OCI-M1 (cell line): ENCODE data around the gene EIF2B5.
"Not testable (repeated sequence)": the region's sequence is repeated elsewhere in the genome, so short reads cannot be mapped to it uniquely, and the experiment has no call there.

Experiments used
- DNase-seq: peaks from one replicate; lab custom pipeline; 2025; lab: John Stamatoyannopoulos, UW

Gene EIF2B5

DNA sequence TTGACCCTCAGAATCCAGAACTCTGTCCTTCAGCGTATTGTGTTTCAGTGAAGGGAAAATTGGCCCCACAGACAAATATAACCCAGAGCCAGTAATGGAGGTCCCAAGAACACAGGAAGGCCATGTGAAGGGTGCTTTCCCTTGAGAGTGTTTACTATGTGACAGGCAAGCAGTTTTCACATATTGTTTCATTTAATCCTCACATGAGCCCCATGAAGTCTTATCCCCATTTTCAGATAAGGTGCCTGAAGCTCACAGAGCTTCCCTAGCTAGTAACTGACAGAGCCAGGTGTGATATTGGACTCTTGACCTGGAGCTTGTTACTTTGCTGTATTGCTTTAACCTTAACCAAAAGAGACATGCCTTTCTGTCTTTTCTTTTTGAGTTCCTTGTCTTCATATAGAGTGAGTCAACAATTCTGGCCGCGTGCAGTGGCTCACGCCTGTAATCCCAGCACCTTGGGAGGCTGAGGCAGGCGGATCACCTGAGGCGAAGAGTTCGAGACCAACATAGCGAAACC, 10.7 kb downstream of the EIF2B5 start:
- no peak for DNase-seq

- DNase-seq, result no peak
Measured at GRCh38 chr3:184148076-184148475, 12.9 kb downstream of the EIF2B5 start.

- no peak for DNase-seq
Measured at GRCh38 chr3:184149123-184149522, 14.0 kb downstream of the EIF2B5 start.

GRCh38 chr3:184149770-184150169, 14.6 kb downstream of the EIF2B5 start:
- DNase-seq, result not testable (repeated sequence)

DNA sequence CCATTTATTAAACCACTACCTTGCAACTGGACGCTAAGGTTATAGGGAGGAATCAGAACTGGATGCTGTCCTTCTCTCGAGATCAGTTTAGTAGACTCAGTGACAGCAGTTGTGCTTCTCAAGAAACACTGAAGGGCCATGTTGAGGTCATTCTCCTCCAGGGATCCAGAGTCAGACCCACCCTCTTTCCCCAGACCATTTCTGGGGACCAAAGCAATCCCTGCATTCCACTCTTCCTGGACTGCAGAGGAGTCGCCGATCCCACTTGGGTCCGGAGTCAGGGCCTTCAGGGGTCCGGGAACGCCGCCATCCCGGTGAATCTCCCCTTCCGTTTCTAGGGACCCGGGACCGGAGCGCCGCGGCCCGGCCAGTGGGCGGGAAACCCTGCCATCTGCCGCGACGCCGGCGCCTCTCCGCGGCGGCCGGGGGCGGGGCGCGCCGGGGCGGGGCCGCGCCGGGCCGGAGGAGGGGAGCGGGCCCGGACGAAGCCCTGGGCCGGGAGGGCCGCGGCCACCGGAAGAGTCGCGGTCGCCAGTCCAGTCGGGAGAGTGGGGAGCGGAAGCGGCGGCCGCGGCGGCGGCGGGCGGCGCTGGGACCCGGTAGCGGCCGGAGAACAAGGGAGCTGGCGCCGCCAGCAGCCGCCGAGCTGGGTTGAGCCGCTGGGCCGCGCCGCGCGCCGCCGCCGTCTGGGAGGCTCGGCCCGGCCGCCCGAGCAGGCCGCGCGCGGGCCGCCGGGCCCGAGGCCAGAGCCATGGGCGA, 19.9 kb downstream of the EIF2B5 start, which contains the start of gene DVL3:
Gene DVL3 (plus strand): TSS at position 493 of the 759 bp plus-strand sequence. CDS start 259 bp downstream, at position 752.
- peak; percentile 60 for DNase-seq

- peak; percentile 53 for DNase-seq
Measured at GRCh38 chr3:184155644-184156521, 20.7 kb downstream of the EIF2B5 start.

DNA sequence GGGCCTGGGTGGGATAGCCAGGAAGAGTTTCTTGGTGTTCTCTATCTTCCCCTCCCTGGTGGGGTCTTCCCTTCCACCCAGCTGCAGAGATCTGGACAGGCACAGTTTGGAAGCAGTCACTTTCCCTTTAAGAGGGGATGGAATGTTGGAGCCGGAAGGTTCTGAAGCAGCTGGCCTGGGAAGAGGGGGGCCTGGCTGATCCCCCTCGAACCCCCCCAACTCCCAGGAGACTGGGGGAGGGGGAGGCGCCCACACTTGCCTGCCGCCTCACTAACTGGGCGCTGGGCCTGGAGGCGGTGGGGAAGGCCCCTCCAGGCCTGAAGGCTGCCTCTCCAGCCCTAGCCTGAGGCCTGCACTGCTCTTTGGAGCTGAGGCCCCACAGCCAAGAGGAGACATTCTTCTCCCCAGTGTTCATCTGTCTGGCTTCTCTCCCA, 21.4 kb downstream of the EIF2B5 start:
- no peak for DNase-seq

- DNase-seq, result no peak
Measured at GRCh38 chr3:184157206-184157605, 22.0 kb downstream of the EIF2B5 start.

DNA sequence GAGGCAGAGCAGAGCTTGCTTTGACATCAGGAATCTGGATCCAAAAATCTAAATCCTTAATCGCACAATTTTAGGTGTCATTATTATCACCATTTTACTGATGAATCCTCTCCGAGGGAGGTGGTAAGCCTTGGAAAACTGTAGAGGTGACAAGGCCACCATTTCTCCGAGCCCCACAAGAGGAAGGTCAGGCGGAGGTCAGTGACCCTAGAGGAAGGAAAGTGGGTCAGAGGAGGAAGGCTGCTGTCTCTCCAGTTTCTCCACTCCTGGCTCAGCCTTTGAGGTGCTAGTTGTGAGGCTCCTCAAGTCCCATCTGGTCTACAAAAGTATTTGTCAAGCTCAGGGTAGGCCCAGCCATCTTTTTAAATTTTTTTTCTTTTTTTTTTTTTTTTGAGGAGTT, 23.2 kb downstream of the EIF2B5 start:
- DNase-seq, result no peak

DNA sequence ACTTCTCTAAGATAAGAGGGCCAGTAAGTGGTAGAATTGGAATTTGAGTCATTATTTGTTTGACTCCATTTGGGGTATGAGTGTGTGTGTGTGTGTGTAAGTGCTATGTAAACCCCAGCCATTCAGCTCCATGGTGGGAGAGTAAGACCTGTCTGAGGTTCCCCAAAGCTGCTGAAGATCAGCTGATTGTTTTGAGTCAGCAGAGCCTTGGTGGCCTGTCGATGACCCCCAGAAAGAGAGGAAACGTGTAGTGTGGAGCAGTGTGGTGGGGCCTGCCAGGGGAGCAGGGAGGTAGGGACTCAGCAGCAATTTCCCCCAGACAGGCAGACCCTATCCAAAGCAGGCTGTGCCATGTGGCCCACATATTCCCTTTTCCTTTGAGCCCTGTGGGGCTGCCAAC, 25.3 kb downstream of the EIF2B5 start:
- no peak for DNase-seq

DNA sequence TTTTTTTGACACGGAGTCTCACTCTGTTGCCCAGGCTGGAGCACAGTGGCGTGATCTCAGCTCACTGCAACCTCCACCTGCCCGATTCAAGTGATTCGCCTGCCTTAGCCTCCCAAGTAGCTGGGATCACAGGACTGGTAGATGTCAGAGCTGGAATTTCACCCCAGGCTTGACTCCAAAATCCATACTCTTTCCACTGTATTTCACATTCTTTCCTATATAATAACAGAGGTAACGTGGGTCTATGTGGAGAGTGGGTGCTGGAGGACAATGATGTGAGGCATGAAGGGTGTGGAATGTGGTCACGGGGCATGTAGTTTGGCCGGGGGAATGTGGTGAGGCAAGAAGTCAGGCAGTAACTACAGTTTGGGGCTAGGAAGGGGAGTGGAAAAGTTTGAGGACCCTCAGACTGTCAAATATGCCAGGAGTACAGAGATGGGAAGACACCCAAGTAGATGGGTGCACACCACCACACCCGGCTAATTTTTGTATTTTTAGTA, 27.5 kb downstream of the EIF2B5 start:
- DNase-seq, result not testable (repeated sequence)

DNA sequence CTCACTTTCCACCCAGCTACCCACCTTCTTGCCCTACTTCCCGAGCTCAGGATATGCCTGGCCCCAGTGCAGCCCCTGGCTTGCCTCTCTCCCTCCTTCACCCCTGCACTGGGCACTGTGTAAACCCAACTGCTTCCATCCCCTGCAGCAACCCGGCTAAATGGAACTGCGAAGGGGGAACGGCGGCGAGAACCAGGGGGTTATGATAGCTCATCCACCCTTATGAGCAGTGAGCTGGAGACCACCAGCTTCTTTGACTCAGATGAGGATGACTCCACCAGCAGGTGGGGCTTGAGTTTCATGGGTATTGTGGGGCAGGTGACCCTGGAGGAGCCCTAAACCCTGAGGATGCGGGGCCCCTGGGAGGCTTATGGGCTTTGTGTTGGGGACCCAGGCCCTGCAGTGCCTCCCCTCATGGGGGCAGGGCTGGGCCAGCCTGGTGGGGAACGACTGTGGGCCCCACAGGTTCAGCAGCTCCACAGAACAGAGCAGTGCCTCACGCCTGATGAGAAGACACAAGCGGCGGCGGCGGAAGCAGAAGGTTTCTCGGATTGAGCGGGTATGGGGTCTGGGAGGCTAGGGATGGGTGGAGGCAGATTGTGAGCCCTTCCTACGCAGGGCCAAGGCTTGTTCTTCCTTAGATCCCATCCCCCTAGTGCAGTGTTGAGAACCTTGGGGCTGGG, 29.6 kb downstream of the EIF2B5 start:
- no peak for DNase-seq

DNA sequence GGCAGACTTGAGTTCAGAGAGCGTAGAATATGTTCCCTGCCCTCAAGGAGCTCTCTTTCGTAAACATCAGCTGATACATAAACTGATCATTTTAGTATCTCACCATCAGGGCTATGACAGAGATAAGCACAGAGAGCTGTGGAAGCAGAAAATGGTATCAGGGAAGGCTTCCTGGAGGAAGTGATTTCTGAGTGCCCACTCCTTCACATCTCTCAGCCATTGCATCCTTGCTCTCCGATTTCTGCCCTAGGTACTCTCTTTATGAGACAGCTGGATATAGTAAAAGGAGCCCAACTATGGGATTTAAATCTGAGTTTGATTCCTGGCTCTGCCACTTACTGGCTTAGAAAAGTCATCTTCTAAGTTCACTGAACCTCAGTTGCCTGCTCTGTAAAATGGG, 30.4 kb downstream of the EIF2B5 start:
- DNase-seq, result no peak

DNA sequence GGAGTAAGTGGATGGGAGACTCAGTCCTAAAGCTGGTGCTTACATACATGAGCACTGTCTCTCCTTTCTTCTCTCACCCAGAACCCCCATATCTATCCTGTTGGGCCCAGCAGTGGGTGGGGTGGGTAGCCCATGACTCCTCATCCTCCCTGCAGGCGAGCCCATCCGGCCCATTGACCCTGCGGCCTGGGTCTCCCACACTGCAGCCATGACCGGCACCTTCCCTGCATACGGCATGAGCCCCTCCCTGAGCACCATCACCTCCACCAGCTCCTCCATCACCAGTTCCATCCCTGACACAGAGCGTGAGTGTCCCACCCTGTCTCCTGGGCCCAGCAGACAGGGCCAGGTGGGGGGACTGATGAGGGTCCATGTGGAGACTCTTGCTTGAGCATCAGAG, 31.5 kb downstream of the EIF2B5 start:
- no peak for DNase-seq

DNA sequence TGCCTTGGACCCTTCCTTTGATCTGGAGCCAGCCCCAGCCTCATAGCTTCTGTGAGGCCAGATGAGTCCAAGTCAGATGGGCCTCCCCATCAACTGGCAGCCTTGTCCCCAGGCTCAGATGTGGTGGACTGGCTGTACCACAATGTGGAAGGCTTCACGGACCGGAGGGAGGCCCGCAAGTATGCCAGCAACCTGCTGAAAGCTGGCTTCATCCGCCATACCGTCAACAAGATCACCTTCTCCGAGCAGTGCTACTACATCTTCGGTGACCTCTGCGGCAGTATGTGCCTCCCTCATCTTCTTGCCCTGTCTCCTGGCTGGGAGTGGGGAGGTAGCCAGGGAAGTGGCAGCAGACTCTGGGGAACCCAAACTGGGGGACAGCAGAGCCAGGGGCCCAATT, 32.6 kb downstream of the EIF2B5 start:
- DNase-seq, result no peak

- no peak for DNase-seq
Measured at GRCh38 chr3:184168363-184169120, 33.4 kb downstream of the EIF2B5 start.

DNA sequence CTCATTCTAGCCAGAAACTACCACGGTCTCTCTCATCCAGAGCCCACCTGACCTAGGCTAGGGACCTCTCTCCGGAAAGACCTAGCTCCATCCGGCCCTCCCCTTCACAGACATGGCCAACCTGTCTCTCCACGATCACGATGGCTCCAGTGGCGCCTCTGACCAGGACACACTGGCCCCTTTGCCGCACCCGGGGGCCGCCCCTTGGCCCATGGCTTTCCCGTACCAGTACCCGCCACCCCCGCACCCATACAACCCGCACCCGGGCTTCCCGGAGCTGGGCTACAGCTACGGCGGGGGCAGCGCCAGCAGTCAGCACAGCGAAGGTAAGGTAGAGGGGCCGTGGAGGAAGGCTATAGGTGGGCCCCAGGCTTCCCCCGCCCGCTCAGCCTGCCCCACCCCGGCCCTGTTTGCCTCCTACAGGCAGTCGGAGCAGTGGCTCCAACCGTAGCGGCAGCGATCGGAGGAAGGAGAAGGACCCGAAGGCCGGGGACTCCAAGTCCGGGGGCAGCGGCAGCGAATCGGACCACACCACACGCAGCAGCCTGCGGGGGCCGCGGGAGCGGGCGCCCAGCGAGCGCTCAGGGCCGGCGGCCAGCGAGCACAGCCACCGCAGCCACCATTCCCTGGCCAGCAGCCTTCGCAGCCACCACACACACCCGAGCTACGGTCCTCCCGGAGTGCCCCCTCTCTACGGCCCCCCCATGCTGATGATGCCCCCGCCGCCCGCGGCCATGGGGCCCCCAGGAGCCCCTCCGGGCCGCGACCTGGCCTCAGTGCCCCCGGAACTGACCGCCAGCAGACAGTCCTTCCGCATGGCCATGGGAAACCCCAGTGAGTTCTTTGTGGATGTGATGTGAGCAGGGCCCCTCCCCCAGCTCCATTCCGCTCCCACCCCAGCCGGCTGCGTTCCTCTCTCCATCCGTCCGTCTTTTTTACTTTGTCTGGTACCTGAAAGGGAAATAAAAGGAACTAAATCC, 35.0 kb downstream of the EIF2B5 start:
- DNase-seq, result no peak

DNA sequence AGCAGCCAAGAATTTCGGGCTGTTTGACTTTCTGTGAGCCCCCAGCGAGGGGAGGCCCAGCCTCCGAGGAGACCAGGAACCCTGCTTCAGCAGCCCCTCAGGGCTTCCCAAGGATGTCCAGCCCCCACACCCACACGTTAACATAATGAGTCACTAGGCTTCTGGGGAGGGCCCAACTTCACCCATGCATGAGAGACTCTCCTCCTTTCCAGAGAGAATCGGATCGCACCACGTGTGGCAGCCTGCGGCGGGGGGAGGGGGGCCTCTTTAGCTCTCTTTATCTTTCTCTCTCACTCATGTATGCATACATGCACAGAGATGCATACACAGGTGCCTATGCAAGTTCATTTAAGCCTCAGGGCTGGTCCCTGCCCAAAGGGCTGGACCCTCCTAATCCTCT, 36.4 kb downstream of the EIF2B5 start:
- DNase-seq, result no peak

GRCh38 chr3:184172681-184173373, 37.7 kb downstream of the EIF2B5 start:
- DNase-seq, result no peak

GRCh38 chr3:184173374-184173722, 38.2 kb downstream of the EIF2B5 start:
- DNase-seq, result no peak
